GM21825 (cell line): ENCODE data around the gene CFAP210.
"Not testable (repeated sequence)": the region's sequence is repeated elsewhere in the genome, so short reads cannot be mapped to it uniquely, and the experiment has no call there.

Source experiments
- ATAC-seq: cut with Tn5 transposase; IDR thresholded peaks from one replicate; pipeline ENCODE4 v1.9.1; 2021; ENCODE audit warnings: mild to moderate bottlenecking, moderate library complexity; ENCODE audit not compliant: unreplicated experiment

Gene CFAP210

DNA sequence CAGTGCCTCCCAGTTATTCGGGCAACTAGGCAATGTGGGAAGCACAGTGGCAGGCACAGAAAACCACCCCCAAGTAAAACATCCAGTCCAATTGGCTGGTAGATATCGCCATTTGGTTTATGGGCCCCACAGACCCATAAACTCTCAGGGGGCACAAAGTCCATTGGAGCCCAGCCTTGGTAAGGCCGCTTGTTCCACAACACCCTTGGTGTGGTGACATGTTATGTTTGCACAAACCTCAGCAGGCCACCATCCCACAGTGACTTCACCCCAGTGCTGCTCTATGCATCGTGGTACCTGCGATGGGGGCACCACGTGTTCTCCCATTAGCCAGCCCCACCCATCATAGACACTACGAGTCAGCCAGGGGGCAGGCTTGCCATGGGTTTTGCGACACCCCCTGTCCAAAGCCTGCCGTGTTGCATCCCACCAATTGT, 18.6 kb upstream of the CFAP210 start:
- no peak for ATAC-seq

DNA sequence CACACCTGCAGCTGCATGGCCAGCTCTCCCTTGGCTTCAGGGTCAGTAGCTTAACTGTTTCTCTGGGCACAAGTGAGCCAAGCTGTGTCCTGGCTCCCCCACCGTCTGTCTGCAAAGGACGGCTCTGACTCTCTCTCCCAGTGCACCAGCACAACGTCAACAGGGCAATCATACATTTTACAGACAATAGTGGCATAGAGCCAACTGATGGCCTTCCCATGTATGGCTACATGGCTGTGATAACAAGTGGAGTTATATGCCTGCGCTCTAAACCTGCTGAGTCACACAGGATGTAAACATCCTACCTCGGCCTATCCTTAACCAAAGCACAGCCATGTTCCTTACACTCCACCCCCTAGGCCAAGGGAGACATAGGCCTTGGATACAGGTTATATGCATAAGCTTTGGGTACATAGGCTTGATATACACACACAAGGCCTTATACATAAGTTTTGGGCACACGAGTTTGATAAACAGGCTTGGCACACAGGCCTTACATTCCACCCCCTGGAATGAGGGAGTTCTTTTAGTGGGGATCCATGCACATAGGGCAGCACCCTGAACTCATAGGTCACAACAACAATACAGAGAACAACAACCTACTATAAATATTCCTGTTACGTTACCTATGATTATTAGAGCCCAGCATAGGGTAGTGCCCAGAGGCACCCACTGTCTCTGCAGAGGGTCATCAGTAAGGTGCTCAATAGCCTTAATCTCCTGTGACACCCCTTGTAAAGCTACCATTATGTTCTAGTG, 17.7 kb upstream of the CFAP210 start:
- ATAC-seq: no peak

DNA sequence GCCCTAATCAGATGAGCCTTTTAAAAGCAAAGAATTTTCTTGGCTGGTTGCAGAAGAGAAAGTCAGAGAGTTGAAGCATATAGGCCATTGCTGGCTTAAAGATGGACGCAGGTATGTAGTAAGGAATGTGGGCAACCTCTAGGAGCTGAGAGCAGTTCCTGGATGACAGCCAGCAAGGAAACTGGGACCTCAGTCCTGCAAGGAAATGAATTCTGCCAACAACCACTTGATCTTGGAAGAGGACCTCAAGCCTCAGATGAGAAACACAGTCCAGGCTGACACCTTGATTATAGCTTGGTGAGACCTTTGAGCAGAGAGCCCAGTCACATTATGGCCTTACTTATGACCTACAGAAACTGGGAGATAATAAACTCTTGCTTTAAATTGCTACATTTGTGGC, 15.8 kb upstream of the CFAP210 start:
- no peak for ATAC-seq

DNA sequence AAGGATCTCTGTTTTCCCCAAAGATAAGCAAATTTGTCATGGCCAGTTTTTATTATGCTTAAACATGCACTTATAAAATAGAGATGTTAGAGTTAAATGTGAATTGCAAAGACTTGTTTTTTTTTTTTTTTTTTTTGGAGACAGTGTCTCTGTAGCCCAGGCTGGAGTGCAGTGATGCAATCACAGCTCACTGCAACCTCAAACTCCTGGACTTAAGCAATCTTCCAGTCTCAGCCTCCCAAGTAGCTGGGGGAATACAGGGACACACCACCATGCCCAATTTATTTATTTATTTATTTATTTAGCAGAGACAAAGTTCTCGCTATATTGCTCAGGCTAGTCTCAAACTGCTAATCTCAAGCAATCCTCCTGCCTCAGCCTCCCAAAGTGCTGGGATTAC, 15.1 kb upstream of the CFAP210 start:
- no peak for ATAC-seq

DNA sequence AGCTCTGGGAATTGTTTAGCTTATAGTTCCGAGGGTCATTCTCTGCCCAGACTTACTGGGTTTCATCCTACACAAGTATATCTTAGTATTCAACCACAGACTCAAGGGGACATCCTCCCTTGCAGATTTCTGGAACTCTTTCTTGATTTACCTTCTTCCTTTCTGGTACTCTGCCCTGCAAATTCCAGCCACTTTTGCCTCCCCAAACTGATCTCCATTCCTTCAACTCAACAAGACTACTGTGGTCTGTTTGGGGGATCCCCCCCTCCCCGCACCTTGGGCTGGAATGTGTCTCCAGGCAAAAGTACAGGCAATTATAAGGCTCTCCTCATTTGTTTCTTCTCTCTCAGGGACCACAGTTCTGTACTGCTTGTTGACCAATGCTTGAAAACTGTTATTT, 13.4 kb upstream of the CFAP210 start:
- ATAC-seq: no peak

DNA sequence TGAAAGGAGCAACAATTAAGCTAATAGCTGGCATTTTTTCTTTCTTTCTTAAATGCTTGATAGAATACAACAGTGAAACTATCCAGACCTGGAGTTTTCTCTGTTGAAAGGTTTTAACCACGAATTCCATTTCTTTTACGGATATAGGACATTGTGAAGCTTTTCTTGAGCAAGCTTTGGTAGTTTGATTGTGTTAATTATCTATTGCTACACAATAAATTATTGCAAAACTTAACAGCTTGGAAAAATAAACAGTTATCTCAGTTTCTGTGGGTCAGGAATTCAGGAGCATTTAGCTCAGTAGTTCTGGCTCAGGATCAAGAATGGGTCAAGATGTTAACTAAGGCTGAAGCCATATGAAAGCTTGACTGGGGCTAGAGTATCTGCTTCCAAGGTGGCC, 11.7 kb upstream of the CFAP210 start:
- no peak for ATAC-seq

DNA sequence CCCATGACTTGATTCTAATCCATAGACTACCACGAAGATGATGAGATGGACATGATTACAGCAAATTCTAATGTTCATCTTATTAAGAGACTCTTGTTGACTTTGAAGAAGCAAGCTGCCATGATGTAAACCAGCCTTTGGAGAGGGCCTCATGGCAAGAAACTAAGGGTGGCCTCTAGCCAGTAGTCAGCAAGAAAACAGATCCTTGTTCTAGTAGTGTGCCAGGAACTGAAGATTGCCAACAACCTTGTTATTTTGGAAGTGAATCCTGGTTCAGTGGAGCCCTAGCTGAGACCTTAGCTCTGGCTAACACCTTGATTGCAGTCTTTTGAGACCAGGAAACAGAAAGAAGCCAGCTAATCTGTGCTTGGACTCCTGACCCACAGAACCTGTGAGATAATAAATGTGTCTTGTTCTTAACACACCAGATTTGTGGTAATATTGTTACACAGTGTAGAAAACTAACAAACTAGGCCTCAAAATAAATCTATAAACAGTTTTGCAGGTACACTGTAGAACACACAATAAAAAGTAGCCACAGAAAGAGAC, 10.0 kb upstream of the CFAP210 start:
- no peak for ATAC-seq

DNA sequence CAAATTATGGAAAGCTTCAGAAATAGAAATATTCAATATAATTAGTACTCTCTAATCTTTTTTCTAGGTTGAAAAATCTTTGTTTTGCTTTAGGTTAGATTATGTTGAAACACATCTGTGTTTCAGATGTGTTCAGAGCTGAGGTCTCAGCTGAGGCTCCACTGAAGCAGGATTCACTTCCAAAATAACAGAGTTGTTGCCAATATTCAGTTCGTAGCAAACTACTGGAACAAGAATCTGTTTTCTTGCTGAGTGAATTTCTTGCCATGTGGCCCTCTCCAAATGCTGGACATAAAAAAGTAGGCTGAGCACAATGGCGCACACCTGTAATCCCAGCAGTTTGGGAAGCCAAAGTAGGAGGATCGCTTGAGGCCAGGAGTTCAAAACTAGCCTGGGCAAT, 8.8 kb upstream of the CFAP210 start:
- ATAC-seq: no peak

DNA sequence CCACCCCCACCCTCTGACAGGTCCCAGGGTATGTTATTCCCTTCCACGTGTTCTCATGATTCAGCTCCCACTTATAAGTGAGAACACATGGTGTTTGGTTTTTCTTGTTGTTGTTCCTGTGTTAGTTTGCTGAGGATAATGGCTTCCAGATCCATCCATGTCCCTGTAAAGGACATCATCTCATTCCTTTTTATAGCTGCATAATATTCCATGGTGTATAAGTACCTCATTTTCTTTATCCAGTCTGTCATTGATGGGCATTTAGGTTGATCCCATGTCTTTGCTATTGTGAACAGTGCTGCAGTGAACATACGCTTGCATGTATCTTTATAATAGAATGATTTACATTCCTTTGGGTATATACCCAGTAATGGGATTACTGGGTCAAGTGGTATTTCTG, 5.0 kb upstream of the CFAP210 start:
- not testable (repeated sequence) for ATAC-seq

DNA sequence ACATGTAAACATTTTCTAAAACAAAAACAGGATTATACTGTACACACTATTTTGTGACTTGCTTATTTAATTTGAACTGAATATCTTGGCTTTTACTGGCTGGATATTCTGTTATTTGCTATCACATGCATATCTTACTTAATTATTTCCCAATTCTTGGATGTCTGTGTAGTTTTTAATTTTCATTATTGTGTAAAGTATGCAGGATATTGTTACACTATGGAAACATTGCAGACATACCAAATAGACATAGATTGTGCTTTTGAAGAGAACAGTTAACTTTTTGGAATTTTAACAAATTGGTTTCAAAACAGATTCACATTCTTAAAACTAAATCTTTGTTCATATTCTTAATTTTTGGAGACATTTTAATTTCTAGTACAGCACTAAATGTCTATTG, 2.2 kb upstream of the CFAP210 start:
- ATAC-seq: no peak

DNA sequence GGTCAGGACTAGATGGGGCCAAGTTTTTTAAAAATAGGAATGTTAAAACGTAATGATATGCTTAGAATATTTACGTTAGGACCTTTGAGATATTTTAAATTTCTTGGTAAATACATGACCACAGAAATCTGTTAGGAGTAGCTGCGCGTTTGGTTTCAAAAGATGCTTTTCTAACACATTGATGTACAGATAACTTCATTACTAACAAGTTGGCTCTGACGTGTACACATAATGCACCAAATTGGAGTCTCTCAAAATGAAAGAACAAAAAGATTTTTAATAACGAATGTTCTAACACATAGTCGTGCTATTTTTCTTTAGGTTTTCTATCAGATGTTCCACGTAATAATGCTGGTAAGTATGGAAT, 672 bp upstream of the CFAP210 start:
- ATAC-seq: no peak

DNA sequence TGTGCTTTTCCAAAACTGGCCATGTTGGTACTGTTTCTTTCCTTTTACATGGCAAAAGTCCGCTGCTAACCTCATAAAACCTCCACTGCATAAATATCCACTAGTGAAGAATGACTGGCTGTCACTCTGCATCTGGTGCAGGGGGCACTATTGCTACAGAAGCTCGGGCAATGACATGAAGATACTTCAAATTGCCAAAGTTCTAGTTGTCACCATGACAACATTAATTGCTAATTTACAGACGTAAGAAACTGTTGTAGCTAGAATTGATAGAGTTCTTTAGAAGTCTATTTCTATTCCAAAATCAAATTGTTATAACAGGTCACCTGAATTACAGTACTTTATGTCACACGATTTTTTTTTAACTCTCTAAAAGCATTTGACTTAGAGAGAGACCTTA, 845 bp downstream of the CFAP210 start:
- ATAC-seq: no peak

DNA sequence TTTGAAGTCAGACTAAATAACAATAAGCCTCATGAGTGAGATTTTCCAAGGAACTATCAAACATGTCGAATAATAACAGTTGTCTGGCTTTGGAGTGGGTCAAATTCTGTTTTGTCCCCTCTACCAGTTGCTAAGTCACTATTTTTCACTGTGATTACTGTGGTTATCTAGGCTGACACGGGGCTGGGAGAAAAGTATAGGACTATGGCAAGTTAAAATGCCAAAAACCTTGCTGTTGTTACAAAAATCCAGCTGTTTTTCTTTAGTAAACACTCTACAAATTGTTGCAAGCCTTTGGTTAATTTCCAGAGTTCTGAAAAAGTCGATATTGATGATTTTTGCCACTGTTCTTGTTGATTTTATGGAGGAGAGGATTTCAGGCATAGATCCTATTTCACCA, 1.5 kb downstream of the CFAP210 start:
- ATAC-seq: no peak

DNA sequence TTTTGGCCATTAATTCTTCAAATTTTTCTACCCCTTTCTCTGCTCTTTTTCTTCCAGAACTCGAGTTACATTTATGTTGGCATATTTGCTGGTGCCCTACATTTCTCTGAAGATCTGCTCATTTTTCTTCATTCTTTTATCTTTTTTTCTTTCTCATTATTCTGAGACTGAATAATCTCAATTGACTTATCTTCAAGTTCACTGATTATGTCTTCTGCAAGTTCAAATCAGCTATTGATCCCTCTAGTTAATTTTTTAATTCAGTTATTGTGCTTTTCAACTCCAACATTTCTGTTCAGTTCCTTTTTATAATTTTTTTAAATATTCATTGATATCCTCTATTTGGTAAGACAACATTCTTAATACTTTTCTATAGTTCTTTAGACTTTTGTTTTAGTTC, 3.2 kb downstream of the CFAP210 start:
- no peak for ATAC-seq

DNA sequence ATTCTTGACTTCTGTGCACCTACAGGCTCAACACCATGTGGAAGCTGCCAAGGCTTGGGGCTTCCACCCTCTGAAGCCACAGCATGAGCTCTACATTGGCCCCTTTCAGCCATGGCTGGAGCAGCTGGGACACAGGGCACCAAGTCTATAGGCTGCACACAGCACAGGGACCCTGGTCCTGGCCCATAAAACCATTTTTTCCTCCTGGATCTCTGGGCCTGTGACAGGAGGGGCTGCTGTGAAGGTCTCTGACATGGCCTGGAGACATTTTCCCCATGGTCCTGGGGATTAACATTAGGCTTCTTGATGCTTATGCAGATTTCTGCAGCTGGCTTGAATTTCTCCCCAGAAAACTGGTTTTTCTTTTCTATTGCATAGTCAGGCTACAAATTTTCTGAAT, 6.3 kb downstream of the CFAP210 start:
- ATAC-seq: not testable (repeated sequence)

DNA sequence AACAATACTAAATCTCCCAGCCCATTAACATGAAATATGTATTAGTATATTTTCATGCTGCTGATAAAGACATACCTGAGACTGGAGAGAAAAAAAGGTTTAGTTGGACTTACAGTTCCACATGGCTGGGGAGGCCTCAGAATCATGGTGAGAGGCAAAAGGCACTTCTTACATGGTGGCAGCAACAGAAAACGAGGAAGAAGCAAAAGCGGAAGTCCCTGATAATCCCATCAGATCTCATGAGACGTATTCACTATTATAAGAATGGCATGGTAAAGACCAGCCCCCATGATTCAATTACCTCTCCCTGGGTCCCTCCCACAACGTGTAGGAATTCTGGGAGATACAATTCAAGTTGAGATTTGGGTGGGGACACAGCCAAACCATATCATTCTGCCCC, 7.4 kb downstream of the CFAP210 start:
- not testable (repeated sequence) for ATAC-seq

DNA sequence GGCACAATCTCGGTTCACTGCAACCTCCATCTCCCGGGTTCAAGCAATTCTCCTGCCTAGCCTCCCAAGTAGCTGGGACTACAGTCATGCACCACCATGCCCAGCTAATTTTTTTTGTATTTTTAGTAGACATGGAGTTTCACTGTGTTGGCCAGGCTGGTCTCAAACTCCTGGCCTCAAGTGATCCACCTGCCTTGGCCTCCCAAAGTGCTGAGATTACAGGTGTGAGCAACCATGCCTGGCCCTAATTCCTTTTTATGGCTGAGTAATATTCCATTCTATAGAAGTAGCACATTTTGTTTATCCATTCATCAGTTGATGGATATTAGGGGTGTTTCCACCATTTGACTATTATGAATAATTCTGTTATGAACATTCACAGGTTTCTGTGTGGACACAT, 9.5 kb downstream of the CFAP210 start:
- ATAC-seq: not testable (repeated sequence)

DNA sequence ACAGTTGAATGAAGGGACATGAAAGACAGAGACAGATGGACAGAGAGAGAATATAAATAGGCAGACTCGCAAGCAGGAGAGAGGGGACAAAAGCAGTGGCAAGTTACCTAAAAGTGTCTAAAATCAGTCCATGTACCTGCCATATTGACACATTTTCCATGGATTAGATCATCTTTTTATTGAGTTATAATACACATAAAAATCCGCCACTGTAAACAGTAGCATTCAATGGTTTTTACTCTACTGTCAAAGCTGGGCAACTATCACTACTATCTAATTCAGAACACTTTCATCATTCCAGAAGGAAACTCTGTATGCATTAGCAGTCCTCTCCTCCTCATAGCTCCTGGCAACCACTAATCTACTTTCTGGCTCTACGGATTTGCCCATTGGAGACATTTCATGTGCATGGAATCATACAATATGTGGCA, 10.1 kb downstream of the CFAP210 start:
- no peak for ATAC-seq

DNA sequence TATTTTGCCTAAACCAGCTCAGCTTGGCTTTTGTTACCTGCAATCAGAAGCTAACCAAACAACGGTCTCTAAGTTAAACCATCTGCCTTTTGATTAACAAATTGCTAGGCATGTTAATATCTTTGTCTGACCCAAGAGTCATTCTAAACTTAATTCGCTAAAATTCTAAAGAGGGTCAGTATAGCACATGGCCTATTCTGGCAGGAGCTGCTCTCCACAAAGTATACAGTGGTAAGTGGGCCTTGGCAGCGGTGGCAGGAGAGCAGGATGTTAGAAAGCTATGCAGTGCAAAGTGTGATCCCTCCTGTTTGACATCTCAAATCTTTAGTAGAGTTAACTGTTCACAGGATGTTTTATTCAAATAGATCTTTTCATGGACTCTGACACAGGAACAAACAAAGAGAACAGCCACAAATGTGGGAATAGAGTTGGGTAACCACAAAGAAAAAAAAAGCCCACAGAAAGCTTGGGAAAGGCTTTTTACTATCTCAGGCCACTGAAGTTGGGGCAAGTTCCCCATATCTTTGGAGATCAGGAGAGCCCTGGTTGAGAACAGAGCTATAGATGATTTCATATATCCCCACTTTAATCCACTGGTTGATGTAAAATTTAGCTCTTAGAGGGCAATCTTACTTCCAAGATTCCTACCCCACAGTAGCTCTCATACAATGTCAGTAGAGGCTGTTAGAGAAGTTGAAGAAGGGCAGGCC, 10.6 kb downstream of the CFAP210 start:
- no peak for ATAC-seq

DNA sequence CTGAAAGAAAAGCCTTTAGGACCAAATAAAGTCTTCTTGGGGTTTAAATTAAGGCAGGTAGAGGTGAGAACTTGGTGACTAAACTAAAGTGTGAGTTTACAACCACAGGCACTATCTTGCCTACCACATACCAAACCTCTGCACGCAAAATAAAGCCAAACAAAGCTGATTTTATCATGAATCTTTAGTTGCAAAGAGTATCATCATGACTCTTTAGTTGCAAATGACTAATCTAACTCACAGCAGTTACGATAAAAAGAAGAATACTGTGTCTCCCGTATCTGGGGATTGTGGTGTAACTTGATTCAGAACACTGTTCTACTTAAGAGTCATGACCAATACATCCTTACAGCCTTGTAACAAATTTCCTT, 11.2 kb downstream of the CFAP210 start:
- no peak for ATAC-seq

DNA sequence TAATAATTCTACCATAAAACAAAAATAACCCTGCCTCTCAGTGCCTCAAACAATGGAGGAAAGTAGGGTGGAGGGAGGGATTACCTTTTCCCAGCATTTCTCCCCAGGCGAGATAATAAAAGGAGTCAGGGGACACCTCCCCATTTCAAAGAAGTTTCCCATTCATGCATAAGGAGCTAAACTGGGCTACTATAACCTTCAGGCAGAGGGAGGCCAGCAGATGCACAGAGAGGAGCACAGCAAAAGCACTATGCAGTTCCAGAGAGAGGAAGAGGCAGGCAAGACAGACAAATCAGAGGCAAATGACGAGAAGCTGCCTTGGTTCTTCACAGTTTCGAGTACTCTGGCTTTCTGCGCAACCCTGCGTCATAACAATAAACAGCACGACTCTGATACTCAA, 17.4 kb downstream of the CFAP210 start:
- no peak for ATAC-seq

DNA sequence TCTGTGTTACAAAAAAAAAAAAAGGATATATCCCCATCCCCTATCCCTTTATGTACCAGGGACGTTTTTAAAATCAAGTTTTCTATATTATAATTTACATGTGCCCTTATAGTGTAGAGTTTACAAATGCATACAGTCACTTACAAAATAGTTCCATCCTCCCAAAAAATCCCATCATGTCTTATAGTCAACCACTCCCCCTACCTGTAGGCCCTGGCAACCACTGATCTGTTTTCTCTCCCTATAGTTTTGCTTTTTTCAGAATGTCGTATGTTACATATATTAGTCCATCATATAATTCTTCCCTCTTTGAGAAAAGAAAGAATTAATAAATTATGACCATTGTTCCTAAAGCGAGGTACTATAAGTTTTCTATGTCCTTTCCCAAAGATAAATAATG, 17.8 kb downstream of the CFAP210 start:
- ATAC-seq: no peak
